ENCODE results near the gene NOMO2.
"Not testable (repeated sequence)": the region's sequence is repeated elsewhere in the genome, so short reads cannot be mapped to it uniquely, and the experiment has no call there.

The NOMO2 gene

GRCh38 chr16:18575945-18576344, 14.0 kb upstream of the NOMO2 start:
- DNase-seq: not testable (repeated sequence)

- not testable (repeated sequence) for DNase-seq
Observed at GRCh38 chr16:18575298-18575917, 13.5 kb upstream of the NOMO2 start.

GRCh38 chr16:18573887-18574286, 12.0 kb upstream of the NOMO2 start:
- not testable (repeated sequence) for DNase-seq

GRCh38 chr16:18572973-18573372, 11.1 kb upstream of the NOMO2 start:
- not testable (repeated sequence) for DNase-seq

GRCh38 chr16:18571307-18571850, 9.5 kb upstream of the NOMO2 start:
- DNase-seq: not testable (repeated sequence)

- not testable (repeated sequence) for DNase-seq
Observed at GRCh38 chr16:18570529-18571306, 8.8 kb upstream of the NOMO2 start.

- DNase-seq: not testable (repeated sequence)
Observed at GRCh38 chr16:18560416-18561220, 1.3 kb downstream of the NOMO2 start.

GRCh38 chr16:18553671-18554070, 8.2 kb downstream of the NOMO2 start:
- DNase-seq: not testable (repeated sequence)

GRCh38 chr16:18547382-18547781, 14.5 kb downstream of the NOMO2 start:
- DNase-seq: not testable (repeated sequence)

- DNase-seq: not testable (repeated sequence)
Observed at GRCh38 chr16:18546853-18547252, 15.0 kb downstream of the NOMO2 start.

GRCh38 chr16:18544232-18545081, 17.4 kb downstream of the NOMO2 start:
- not testable (repeated sequence) for DNase-seq

GRCh38 chr16:18541912-18542311, 20.0 kb downstream of the NOMO2 start:
- not testable (repeated sequence) for DNase-seq

GRCh38 chr16:18537004-18537403, 24.9 kb downstream of the NOMO2 start:
- not testable (repeated sequence) for DNase-seq

GRCh38 chr16:18535519-18536168, 26.3 kb downstream of the NOMO2 start:
- DNase-seq: not testable (repeated sequence)

GRCh38 chr16:18534308-18534707, 27.6 kb downstream of the NOMO2 start:
- DNase-seq: not testable (repeated sequence)

- DNase-seq: not testable (repeated sequence)
Observed at GRCh38 chr16:18531323-18531722, 30.6 kb downstream of the NOMO2 start.

GRCh38 chr16:18530329-18530728, 31.6 kb downstream of the NOMO2 start:
- DNase-seq: not testable (repeated sequence)

- not testable (repeated sequence) for DNase-seq
Observed at GRCh38 chr16:18526547-18526946, 35.4 kb downstream of the NOMO2 start.

GRCh38 chr16:18525882-18526482, 35.9 kb downstream of the NOMO2 start:
- not testable (repeated sequence) for DNase-seq

GRCh38 chr16:18522637-18523036, 39.3 kb downstream of the NOMO2 start:
- not testable (repeated sequence) for DNase-seq

All from NCI-H510A (cell line).